HEK293T (cell line): ENCODE results near the gene HK1.
"Not testable (repeated sequence)": the region's sequence is repeated elsewhere in the genome, so short reads cannot be mapped to it uniquely, and the experiment has no call there.

Source experiments
- BHLHE40 ChIP-seq: fragments of 450-650 bp; IDR thresholded peaks from 2 replicates; pipeline ENCODE4 v1.6.1; 2016; ENCODE audit warnings: mild to moderate bottlenecking, moderate library complexity, borderline replicate concordance
- ELF4 ChIP-seq: fragments of 450-650 bp; IDR thresholded peaks from 2 replicates; pipeline ENCODE4 v1.6.1; 2017; ENCODE audit warnings: antibody characterized with exemption
- FOXM1 ChIP-seq: fragments of 450-650 bp; IDR thresholded peaks from 2 replicates; pipeline ENCODE4 v1.6.1; 2017; ENCODE audit warnings: mild to moderate bottlenecking, borderline replicate concordance
- L3MBTL2 ChIP-seq: fragments of 450-650 bp; conservative IDR thresholded peaks from 2 replicates; pipeline ENCODE4 v1.6.1; 2016; ENCODE audit warnings: mild to moderate bottlenecking
- SP1 ChIP-seq: fragments of 450-650 bp; IDR thresholded peaks from 2 replicates; pipeline ENCODE4 v1.6.1; 2017
- TF ChIP-seq, protein P1 (sequence below): fragments of 450-650 bp; IDR thresholded peaks from 2 replicates; pipeline ENCODE4 v1.6.1; 2016

GRCh38 chr10:69322346-69322745 lies 44.0 kb downstream of the HK1 start:
- not testable (repeated sequence) for TF ChIP-seq SP1, FOXM1, BHLHE40, L3MBTL2, ELF4
- TF ChIP-seq, protein P1, sequence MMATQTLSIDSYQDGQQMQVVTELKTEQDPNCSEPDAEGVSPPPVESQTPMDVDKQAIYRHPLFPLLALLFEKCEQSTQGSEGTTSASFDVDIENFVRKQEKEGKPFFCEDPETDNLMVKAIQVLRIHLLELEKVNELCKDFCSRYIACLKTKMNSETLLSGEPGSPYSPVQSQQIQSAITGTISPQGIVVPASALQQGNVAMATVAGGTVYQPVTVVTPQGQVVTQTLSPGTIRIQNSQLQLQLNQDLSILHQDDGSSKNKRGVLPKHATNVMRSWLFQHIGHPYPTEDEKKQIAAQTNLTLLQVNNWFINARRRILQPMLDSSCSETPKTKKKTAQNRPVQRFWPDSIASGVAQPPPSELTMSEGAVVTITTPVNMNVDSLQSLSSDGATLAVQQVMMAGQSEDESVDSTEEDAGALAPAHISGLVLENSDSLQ, result not testable (repeated sequence)
